ENCODE results near the gene CDK5RAP3. TPM values are rescaled to one million over a fixed set of nuclear protein-coding genes. Genes with fewer than 3 reads are reported as not detected.

The CDK5RAP3 gene
- total and polyA plus RNA-seq, 2 experiments from 2014 or later: 121 to 158 TPM

DNA sequence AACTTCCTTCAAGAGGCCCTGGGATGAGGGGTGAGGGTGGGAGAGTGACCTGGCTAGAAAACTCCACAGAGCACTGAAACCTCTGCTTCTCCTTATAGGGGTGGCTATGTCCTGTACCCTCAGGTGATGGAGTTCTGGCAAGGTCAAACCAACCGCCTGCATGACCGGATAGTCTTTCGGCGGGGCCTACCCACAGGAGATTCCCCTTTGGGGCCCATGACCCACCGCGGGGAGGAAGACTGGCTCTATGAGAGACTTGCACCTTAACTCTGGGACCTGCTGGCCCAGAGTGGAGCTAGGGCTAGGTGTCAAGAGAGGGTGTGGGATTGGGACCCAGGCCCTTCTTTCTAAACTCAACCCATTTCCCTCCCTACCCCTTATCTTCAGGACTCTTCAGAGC, 24.4 kb upstream of the CDK5RAP3 start:
- H3K4me3 ChIP-seq: no peak overlapping the region
- H3K9me3 ChIP-seq (ENCODE audit: low read depth): no peaks in the 10 kb centered on the region
- no peak for DNase-seq (ENCODE audit: low read depth in 1 of 2, low spot score in 1 of 2)
- H3K27ac ChIP-seq: no peak overlapping the region
- TF ChIP-seq, protein P1, sequence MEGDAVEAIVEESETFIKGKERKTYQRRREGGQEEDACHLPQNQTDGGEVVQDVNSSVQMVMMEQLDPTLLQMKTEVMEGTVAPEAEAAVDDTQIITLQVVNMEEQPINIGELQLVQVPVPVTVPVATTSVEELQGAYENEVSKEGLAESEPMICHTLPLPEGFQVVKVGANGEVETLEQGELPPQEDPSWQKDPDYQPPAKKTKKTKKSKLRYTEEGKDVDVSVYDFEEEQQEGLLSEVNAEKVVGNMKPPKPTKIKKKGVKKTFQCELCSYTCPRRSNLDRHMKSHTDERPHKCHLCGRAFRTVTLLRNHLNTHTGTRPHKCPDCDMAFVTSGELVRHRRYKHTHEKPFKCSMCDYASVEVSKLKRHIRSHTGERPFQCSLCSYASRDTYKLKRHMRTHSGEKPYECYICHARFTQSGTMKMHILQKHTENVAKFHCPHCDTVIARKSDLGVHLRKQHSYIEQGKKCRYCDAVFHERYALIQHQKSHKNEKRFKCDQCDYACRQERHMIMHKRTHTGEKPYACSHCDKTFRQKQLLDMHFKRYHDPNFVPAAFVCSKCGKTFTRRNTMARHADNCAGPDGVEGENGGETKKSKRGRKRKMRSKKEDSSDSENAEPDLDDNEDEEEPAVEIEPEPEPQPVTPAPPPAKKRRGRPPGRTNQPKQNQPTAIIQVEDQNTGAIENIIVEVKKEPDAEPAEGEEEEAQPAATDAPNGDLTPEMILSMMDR (IDR thresholded peaks at IDR 0.05; ENCODE audit: low read depth, low read length): no peak
- no peaks in the 10 kb centered on the region for H3K36me3 ChIP-seq
- no peaks in the 10 kb centered on the region for H3K27me3 ChIP-seq
- H3K4me1 ChIP-seq (ENCODE audit: low read depth): no peaks in the 10 kb centered on the region

DNA sequence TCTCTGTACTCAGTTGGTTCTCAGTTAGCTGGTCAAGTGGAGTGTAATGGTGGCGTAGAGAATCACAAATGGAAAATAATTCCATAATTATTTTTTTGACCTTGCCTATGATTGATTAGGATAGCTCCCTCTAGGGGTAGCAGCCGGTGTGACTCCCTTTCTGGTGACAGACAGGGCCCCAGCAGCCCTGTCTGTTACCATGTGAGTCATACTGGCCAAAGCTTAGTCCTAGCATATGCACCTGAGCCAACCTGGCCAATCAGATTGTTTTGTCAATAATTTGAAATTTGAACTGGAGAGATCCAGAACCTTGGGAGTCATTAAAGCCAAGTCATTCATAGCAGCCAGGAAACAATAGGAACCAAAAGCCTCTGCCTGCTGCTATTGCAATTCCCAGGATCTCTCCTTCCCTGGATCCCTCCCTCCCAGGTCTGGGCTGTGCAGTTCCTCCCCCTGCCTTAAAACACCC, 23.9 kb upstream of the CDK5RAP3 start:
- Histone ChIP-seq H3K4me3 (no peak overlapping the region), H3K27ac (no peak overlapping the region), H3K36me3 (no peaks in the 10 kb centered on the region), H3K4me1 (ENCODE audit: low read depth) (no peaks in the 10 kb centered on the region), H3K9me3 (ENCODE audit: low read depth) (no peaks in the 10 kb centered on the region), H3K27me3 (no peaks in the 10 kb centered on the region)
- TF ChIP-seq, protein P1 (IDR thresholded peaks at IDR 0.05; ENCODE audit: low read depth, low read length): peak; percentile 88
- DNase-seq (ENCODE audit: low read depth in 1 of 2, low spot score in 1 of 2): peak; percentile 71 to 78

DNA sequence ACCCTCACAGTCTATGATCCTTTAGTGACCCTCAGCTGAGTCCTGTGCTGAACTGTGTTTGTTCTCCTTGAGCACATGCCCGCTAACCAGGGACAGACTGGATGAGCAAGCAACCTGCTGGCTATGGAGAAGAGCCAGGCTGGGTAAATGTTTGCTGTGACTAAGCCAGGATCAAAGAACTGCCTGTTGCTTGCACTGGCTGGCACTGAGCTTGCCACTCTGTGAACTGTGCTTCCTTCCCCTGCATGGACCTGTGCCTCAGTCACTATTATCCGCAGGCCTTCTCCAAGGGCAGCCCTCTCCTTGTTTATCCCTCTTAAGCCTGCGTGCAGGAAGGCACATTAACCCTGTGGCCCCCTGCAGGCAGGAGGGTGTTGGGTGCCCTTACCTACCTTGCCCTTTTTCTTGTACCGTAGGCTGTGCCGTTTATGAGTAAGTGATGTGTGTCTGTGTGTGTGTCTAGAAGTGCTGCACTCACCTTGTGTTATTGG, 22.2 kb upstream of the CDK5RAP3 start:
- Histone ChIP-seq H3K27me3 (no peaks in the 10 kb centered on the region), H3K36me3 (no peaks in the 10 kb centered on the region), H3K4me3 (no peak overlapping the region), H3K9me3 (ENCODE audit: low read depth) (no peaks in the 10 kb centered on the region), H3K27ac (no peak overlapping the region), H3K4me1 (ENCODE audit: low read depth) (no peaks in the 10 kb centered on the region)
- TF ChIP-seq, protein P1 (IDR thresholded peaks at IDR 0.05; ENCODE audit: low read depth, low read length): no peak
- DNase-seq (ENCODE audit: low read depth in 1 of 2, low spot score in 1 of 2): no peak

DNA sequence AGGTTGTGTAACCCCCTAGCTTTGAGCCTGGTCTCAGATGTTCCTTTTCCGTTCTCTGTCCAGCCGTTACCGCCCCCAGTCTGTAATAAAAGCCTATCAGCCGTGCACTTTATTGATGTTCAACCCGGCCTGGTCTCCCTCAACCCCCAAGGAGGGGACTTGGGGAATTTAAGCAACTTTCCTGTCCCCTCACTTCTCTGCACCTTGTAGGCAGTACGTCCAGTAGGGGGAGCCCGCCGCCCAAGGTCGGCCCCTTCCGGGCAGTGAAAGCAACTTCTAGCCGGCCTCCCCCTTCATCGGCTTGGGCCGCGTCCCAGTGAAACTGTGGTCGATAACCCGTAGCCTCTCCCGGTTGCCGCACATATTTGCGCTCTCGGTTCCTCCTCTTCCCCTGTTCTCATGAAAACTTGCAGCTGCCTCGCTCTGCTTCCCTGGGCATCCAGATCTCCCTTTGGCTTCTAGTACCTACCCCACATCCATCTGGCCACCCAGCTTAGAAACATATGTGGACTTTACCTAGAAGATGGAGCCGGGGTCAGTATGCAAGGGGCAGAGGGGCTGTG, 21.6 kb upstream of the CDK5RAP3 start:
- Histone ChIP-seq H3K4me3 (no peak overlapping the region), H3K9me3 (ENCODE audit: low read depth) (no peaks in the 10 kb centered on the region), H3K36me3 (no peaks in the 10 kb centered on the region), H3K27ac (no peak overlapping the region), H3K4me1 (ENCODE audit: low read depth) (no peaks in the 10 kb centered on the region), H3K27me3 (no peaks in the 10 kb centered on the region)
- peak; percentile 91 to 95 for DNase-seq (ENCODE audit: low read depth in 1 of 2, low spot score in 1 of 2)
- TF ChIP-seq, protein P1 (IDR thresholded peaks at IDR 0.05; ENCODE audit: low read depth, low read length): peak; percentile 96

DNA sequence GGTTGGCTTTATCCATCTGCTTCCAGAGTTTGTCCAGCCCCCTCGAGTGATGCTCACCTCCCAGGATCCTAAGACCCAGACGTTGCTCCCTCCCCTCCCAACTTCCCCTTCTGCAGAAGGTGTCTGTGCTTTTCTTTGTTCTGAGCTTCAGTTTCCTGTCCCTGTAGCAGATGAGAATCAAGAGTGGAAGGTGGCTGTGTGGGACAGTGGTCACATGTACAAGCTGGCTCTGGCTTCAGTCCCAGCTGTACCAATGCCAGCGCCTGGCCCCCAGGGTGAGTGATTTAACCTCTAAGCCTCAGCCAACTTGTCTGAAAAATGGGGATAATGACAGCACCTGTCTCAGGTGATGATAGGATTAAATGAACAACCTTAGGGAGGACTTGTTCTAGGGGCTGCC, 21.0 kb upstream of the CDK5RAP3 start:
- H3K36me3 ChIP-seq: no peaks in the 10 kb centered on the region
- no peaks in the 10 kb centered on the region for H3K4me1 ChIP-seq (ENCODE audit: low read depth)
- no peak for DNase-seq (ENCODE audit: low read depth in 1 of 2, low spot score in 1 of 2)
- H3K9me3 ChIP-seq (ENCODE audit: low read depth): no peaks in the 10 kb centered on the region
- H3K4me3 ChIP-seq: no peak overlapping the region
- no peak overlapping the region for H3K27ac ChIP-seq
- TF ChIP-seq, protein P1 (IDR thresholded peaks at IDR 0.05; ENCODE audit: low read depth, low read length): no peak
- H3K27me3 ChIP-seq: no peaks in the 10 kb centered on the region
